HG02943 (cell line): ENCODE data around the gene C18orf63.

Experiments
- ATAC-seq: cut with Tn5 transposase; IDR thresholded peaks from one replicate; pipeline ENCODE4 v1.9.1; 2021; ENCODE audit warnings: mild to moderate bottlenecking, low read depth, moderate library complexity; ENCODE audit not compliant: unreplicated experiment

Gene C18orf63

GRCh38 chr18:74315464-74316256 is at the start of gene C18orf63:
Gene C18orf63 (plus strand): TSS chr18:74315839. CDS start chr18:74317866, 2,027 bp downstream.
- no peak for ATAC-seq

- ATAC-seq, result no peak
These were observed 49.5 kb upstream of the C18orf63 start for GRCh38 chr18:74266161-74266560.

- no peak for ATAC-seq
These were observed 47.5 kb upstream of the C18orf63 start for GRCh38 chr18:74268175-74268574.

GRCh38 chr18:74268933-74269620 is 46.6 kb upstream of the C18orf63 start:
- ATAC-seq, result no peak

- ATAC-seq, result no peak
These were observed 44.0 kb upstream of the C18orf63 start for GRCh38 chr18:74271635-74272034.

GRCh38 chr18:74273394-74273793 is 42.2 kb upstream of the C18orf63 start:
- ATAC-seq, result no peak

- ATAC-seq, result no peak
These were observed 40.9 kb upstream of the C18orf63 start for GRCh38 chr18:74274700-74275099.

GRCh38 chr18:74275736-74276135 is 39.9 kb upstream of the C18orf63 start:
- ATAC-seq, result no peak

- ATAC-seq, result no peak
These were observed 39.0 kb upstream of the C18orf63 start for GRCh38 chr18:74276609-74277008.

GRCh38 chr18:74277296-74277695 is 38.3 kb upstream of the C18orf63 start:
- no peak for ATAC-seq

- no peak for ATAC-seq
These were observed 37.6 kb upstream of the C18orf63 start for GRCh38 chr18:74278058-74278457.

- no peak for ATAC-seq
These were observed 36.7 kb upstream of the C18orf63 start for GRCh38 chr18:74278983-74279382.

- no peak for ATAC-seq
These were observed 34.3 kb upstream of the C18orf63 start for GRCh38 chr18:74281011-74281979.

GRCh38 chr18:74281980-74282754 is 33.5 kb upstream of the C18orf63 start:
- no peak for ATAC-seq

- no peak for ATAC-seq
These were observed 32.7 kb upstream of the C18orf63 start for GRCh38 chr18:74282755-74283554.

- no peak for ATAC-seq
These were observed 32.0 kb upstream of the C18orf63 start for GRCh38 chr18:74283646-74284045.

- ATAC-seq, result no peak
These were observed 31.3 kb upstream of the C18orf63 start for GRCh38 chr18:74284191-74284979.

- no peak for ATAC-seq
These were observed 30.7 kb upstream of the C18orf63 start for GRCh38 chr18:74284980-74285355.
